Neuronal stem cell (in vitro differentiated cells): Measurements from ENCODE around the gene MCHR1.
"Not testable (repeated sequence)": the region's sequence is repeated elsewhere in the genome, so short reads cannot be mapped to it uniquely, and the experiment has no call there.

Experiments
- DNase-seq: peaks from one replicate; pipeline ENCODE4 v3.0.0-alpha.2; 2013; ENCODE audit warnings: low spot score
- H2AFZ ChIP-seq: one replicate; pipeline ENCODE4 v1.6.1; 2013; ENCODE audit warnings: mild to moderate bottlenecking, low read length, inconsistent platforms
- H2AK5ac ChIP-seq: 2 replicates; pipeline ENCODE4 v1.6.1; 2013; ENCODE audit warnings: low read depth, mild to moderate bottlenecking, inconsistent platforms, low read length, moderate library complexity, mixed read lengths
- H2BK120ac ChIP-seq: 2 replicates; pipeline ENCODE4 v1.6.1; 2013; ENCODE audit warnings: low read depth, mild to moderate bottlenecking, inconsistent platforms, low read length, moderate library complexity, mixed read lengths
- H2BK12ac ChIP-seq: one replicate; pipeline ENCODE4 v1.6.1; 2013; ENCODE audit warnings: low read length, inconsistent platforms
- H2BK15ac ChIP-seq: 2 replicates; pipeline ENCODE4 v1.6.1; 2013; ENCODE audit warnings: mild to moderate bottlenecking, low read length, inconsistent platforms, mixed read lengths
- H2BK5ac ChIP-seq: one replicate; pipeline ENCODE4 v1.6.1; 2013; ENCODE audit warnings: inconsistent platforms, mild to moderate bottlenecking, low read length, moderate library complexity
- H3K14ac ChIP-seq: one replicate; pipeline ENCODE4 v1.6.1; 2013; ENCODE audit warnings: low read length, inconsistent platforms
- H3K18ac ChIP-seq: 2 replicates; pipeline ENCODE4 v1.6.1; 2013; ENCODE audit warnings: low read length, inconsistent platforms
- H3K23ac ChIP-seq: 2 replicates; pipeline ENCODE4 v1.6.1; 2013; ENCODE audit warnings: low read depth, mild to moderate bottlenecking, mixed read lengths, low read length, inconsistent platforms; ENCODE audit not compliant: poor library complexity
- H3K27ac ChIP-seq: replicated peaks from 3 replicates; pipeline ENCODE4 v1.5.1; 2013; ENCODE audit warnings: low read length, inconsistent platforms
- H3K27me3 ChIP-seq, 3 experiments: 2 replicates each; pipeline ENCODE4 v1.6.1; 2013; ENCODE audit warnings: low read length in 3 of 3, mild to moderate bottlenecking in 2 of 3, inconsistent platforms in 1 of 3, low read depth in 1 of 3, mixed read lengths in 1 of 3, moderate library complexity in 1 of 3; ENCODE audit not compliant: control insufficient read depth in 3 of 3, insufficient read depth in 3 of 3
- H3K36me3 ChIP-seq, 2 donors: replicated peaks in 1 of 2; 2 replicates each; pipeline ENCODE4 v1.6.1; 2013; ENCODE audit warnings: low read length in 2 of 2; ENCODE audit not compliant: control insufficient read depth in 2 of 2, insufficient read depth in 2 of 2
- H3K4ac ChIP-seq: 2 replicates; pipeline ENCODE4 v1.6.1; 2013; ENCODE audit warnings: inconsistent platforms, mild to moderate bottlenecking, low read length, moderate library complexity
- H3K4me1 ChIP-seq, 2 donors: 1 replicate in 1 of 2; 2 replicates in 1 of 2; pipeline ENCODE4 v1.6.1; 2013; ENCODE audit warnings: low read length in 2 of 2, low read depth in 1 of 2; ENCODE audit not compliant: control insufficient read depth in 2 of 2, insufficient read depth in 1 of 2
- H3K4me2 ChIP-seq: one replicate; pipeline ENCODE4 v1.6.1; 2013; ENCODE audit warnings: mild to moderate bottlenecking, low read length, inconsistent platforms; ENCODE audit not compliant: insufficient read depth, poor library complexity, severe bottlenecking
- H3K4me3 ChIP-seq, 2 donors: 2 replicates each; pipeline ENCODE4 v1.5.1; 2013; ENCODE audit warnings: low read length in 2 of 2, mild to moderate bottlenecking in 2 of 2, inconsistent platforms in 1 of 2, moderate library complexity in 1 of 2
- H3K79me1 ChIP-seq: one replicate; pipeline ENCODE4 v1.6.1; 2013; ENCODE audit warnings: low read depth, mild to moderate bottlenecking, inconsistent platforms, low read length, moderate library complexity
- H3K9ac ChIP-seq: one replicate; pipeline ENCODE4 v1.6.1; 2013; ENCODE audit warnings: mild to moderate bottlenecking, low read depth, low read length, inconsistent platforms; ENCODE audit not compliant: poor library complexity
- H3K9me3 ChIP-seq, 2 donors: replicated peaks in 1 of 2; 2 replicates each; pipeline versions ENCODE3 to v1.6.1; 2013; ENCODE audit warnings: low read length in 2 of 2, mild to moderate bottlenecking in 2 of 2, inconsistent platforms in 1 of 2, low read depth in 1 of 2, mixed read lengths in 1 of 2, moderate library complexity in 1 of 2; ENCODE audit not compliant: control insufficient read depth in 2 of 2, insufficient read depth in 1 of 2
- H4K8ac ChIP-seq: one replicate; pipeline ENCODE4 v1.6.1; 2013; ENCODE audit warnings: low read depth, mild to moderate bottlenecking, inconsistent platforms, low read length, moderate library complexity
- H4K91ac ChIP-seq: one replicate; pipeline ENCODE4 v1.6.1; 2013; ENCODE audit warnings: low read length, low read depth, mild to moderate bottlenecking, inconsistent platforms; ENCODE audit not compliant: poor library complexity
- WGBS, 2 donors: extraction: QIAGEN DNeasy Blood & Tissue Kit; methylation state at CpG; one replicate each; pipeline ENCODE4 v1.1.7; 2013; ENCODE audit warnings: missing lambda C conversion rate in 2 of 2, mixed read lengths in 1 of 2; ENCODE audit not compliant: insufficient read length in 2 of 2, insufficient replicate concordance in 1 of 2; ENCODE audit errors: extremely low coverage in 2 of 2; 5-methylcytosine and 5-hydroxymethylcytosine counted together

Gene MCHR1

GRCh38 chr22:40718250-40719204 is 39.2 kb downstream of the MCHR1 start:
- no peak overlapping the region for H2BK12ac ChIP-seq
- no peak overlapping the region for H3K27ac ChIP-seq
- H3K27me3 ChIP-seq = peaks cover 0 to 51% (median 33%) of the 10 kb centered on the region in 3 experiments
- H3K4me2 ChIP-seq = no peak overlapping the region
- no peak overlapping the region for H3K18ac ChIP-seq
- peaks cover 0 to 1% of the 10 kb centered on the region in 2 donors for H3K9me3 ChIP-seq
- H2BK120ac ChIP-seq = no peak overlapping the region
- H3K4me1 ChIP-seq = peaks cover 13 to 19% of the 10 kb centered on the region in 2 donors
- H2BK15ac ChIP-seq = no peak overlapping the region
- H4K91ac ChIP-seq = no peak overlapping the region
- no peak overlapping the region for H4K8ac ChIP-seq
- DNase-seq = no peak
- H2BK5ac ChIP-seq = no peak overlapping the region
- no peak overlapping the region for H3K4me3 ChIP-seq
- H3K23ac ChIP-seq = no peak overlapping the region
- no peaks in the 10 kb centered on the region for H3K36me3 ChIP-seq
- H2AK5ac ChIP-seq = no peak overlapping the region
- H3K79me1 ChIP-seq = no peaks in the 10 kb centered on the region
- no CpG with 5 or more reads among the region's 9 CpGs for WGBS, 2 donors
- no peak overlapping the region for H2AFZ ChIP-seq
- no peak overlapping the region for H3K4ac ChIP-seq
- H3K9ac ChIP-seq = no peak overlapping the region
- H3K14ac ChIP-seq = no peak overlapping the region

DNA sequence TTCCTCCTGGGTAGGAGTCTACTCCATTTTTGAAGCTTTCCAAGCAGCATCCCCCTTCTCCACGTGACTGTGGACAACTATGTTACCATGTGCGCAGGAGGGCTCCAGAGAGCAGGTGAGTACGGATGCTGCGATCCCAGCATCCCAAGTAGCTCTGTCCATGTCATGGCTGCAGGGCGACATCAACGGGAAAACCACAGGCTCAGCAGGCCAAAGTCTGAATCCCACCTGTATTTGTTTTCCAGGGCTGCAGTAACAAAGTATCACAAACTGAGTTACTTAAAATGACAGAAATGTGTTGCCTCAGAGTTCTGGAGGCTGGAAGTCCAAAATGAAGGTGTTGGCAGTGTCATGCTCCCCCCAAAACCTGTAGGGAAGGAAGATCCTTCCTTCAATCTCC is 40.3 kb downstream of the MCHR1 start:
- H3K9ac ChIP-seq = no peak overlapping the region
- H3K27me3 ChIP-seq = peaks cover 0 to 53% (median 33%) of the 10 kb centered on the region in 3 experiments
- H3K4me2 ChIP-seq = no peak overlapping the region
- no peak overlapping the region for H2BK5ac ChIP-seq
- H4K8ac ChIP-seq = no peak overlapping the region
- no peak overlapping the region for H3K27ac ChIP-seq
- no peak overlapping the region for H2BK15ac ChIP-seq
- H3K79me1 ChIP-seq = no peaks in the 10 kb centered on the region
- no peak overlapping the region for H4K91ac ChIP-seq
- H3K23ac ChIP-seq = no peak overlapping the region
- no peak overlapping the region for H2BK12ac ChIP-seq
- no peak overlapping the region for H3K4me3 ChIP-seq
- H3K18ac ChIP-seq = no peak overlapping the region
- DNase-seq = no peak
- no peak overlapping the region for H2AK5ac ChIP-seq
- H3K9me3 ChIP-seq = peaks cover 0 to 1% of the 10 kb centered on the region in 2 donors
- no CpG with 5 or more reads among the region's 6 CpGs for WGBS, 2 donors
- no peaks in the 10 kb centered on the region for H3K36me3 ChIP-seq
- no peak overlapping the region for H2BK120ac ChIP-seq
- H2AFZ ChIP-seq = no peak overlapping the region
- no peak overlapping the region for H3K4ac ChIP-seq
- H3K4me1 ChIP-seq = peaks cover 8 to 14% of the 10 kb centered on the region in 2 donors
- H3K14ac ChIP-seq = no peak overlapping the region

DNA sequence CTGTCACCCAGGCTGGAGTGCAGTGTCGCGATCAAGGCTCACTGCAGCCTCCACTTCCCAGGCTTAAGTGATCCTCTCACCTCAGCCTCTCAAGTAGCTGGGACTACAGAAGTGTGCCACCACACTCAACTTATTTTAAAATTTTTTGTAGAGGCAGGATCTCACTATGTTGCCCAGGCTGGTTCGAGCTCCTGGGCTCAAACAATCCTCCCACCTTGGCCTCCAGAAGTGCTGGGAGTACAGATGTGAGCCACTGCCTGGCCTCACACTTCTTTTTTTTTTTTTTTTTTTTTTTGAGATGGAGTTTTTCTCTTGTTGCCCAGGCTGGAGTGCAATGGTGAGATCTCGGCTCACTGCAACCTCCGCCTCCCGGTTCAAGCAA is 40.9 kb downstream of the MCHR1 start:
- not testable (repeated sequence) for H2BK120ac ChIP-seq, H2BK5ac ChIP-seq, H3K36me3 ChIP-seq, H2AFZ ChIP-seq, H3K23ac ChIP-seq, H4K91ac ChIP-seq, H3K9ac ChIP-seq, H3K4me2 ChIP-seq, H3K9me3 ChIP-seq, H2BK15ac ChIP-seq, H3K4me3 ChIP-seq, H3K18ac ChIP-seq, H2BK12ac ChIP-seq, DNase-seq, H3K79me1 ChIP-seq, H3K14ac ChIP-seq, H3K4ac ChIP-seq, H2AK5ac ChIP-seq, H3K27ac ChIP-seq, H4K8ac ChIP-seq
- Histone ChIP-seq H3K27me3 (peaks cover 0 to 54% (median 33%) of the 10 kb centered on the region in 3 experiments), H3K4me1 (peaks cover 8 to 10% of the 10 kb centered on the region in 2 donors)
- WGBS, 2 donors = no CpG with 5 or more reads among the region's 6 CpGs

DNA sequence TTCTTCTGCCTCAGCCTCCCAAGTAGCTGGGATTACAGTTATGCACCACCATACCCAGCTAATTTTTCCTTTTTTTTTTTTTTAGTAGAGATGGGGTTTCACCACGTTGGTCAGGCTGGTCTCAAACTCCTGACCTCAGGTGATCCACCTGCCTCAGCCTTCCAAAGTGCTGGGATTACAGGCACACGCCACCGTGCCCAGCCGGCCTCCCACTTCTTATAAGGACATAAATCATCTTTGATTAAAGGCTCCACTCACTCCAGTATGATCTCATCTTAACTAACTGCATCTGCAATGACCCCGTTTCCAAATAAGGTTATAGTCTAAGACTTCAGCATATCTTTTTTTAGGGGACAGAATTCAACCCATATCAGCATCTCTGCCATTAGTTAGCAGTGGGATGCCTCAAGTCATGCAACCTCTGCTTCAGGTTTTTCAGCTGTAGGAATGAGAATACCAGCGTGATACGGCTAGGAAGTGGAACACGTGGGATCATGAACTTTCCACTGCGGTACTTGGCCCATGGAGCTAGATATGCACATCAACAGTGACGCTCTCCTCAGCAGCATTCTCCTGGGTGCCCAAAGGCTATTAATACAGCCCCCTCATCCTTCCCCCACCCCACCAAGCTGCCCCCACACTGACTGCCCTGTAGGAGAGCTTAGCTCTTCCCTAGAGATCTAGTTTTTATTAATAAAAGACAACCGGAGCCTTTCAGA is 41.4 kb downstream of the MCHR1 start:
- H3K4me2 ChIP-seq = no peak overlapping the region
- peak overlapping the region; percentile 17 for H3K14ac ChIP-seq
- H3K79me1 ChIP-seq = no peaks in the 10 kb centered on the region
- WGBS, 2 donors = no CpG with 5 or more reads among the region's 11 CpGs
- H3K27ac ChIP-seq = no peak overlapping the region
- no peak overlapping the region for H3K4ac ChIP-seq
- no peak overlapping the region for H2AK5ac ChIP-seq
- peaks cover 0 to 54% (median 30%) of the 10 kb centered on the region in 3 experiments for H3K27me3 ChIP-seq
- peaks cover 8% of the 10 kb centered on the region in 2 donors for H3K4me1 ChIP-seq
- no peak overlapping the region for H2BK120ac ChIP-seq
- no peak overlapping the region for H2BK5ac ChIP-seq
- H2BK12ac ChIP-seq = no peak overlapping the region
- peaks cover 0 to 1% of the 10 kb centered on the region in 2 donors for H3K9me3 ChIP-seq
- no peak overlapping the region for H4K91ac ChIP-seq
- H3K4me3 ChIP-seq = no peak overlapping the region
- no peak overlapping the region for H3K23ac ChIP-seq
- H2AFZ ChIP-seq = no peak overlapping the region
- DNase-seq = no peak
- peak overlapping the region; percentile 39 for H3K18ac ChIP-seq
- no peak overlapping the region for H4K8ac ChIP-seq
- H3K36me3 ChIP-seq = no peaks in the 10 kb centered on the region
- no peak overlapping the region for H3K9ac ChIP-seq
- no peak overlapping the region for H2BK15ac ChIP-seq
